ENCODE measurements around the gene NUDT3.

NUDT3 gene

DNA sequence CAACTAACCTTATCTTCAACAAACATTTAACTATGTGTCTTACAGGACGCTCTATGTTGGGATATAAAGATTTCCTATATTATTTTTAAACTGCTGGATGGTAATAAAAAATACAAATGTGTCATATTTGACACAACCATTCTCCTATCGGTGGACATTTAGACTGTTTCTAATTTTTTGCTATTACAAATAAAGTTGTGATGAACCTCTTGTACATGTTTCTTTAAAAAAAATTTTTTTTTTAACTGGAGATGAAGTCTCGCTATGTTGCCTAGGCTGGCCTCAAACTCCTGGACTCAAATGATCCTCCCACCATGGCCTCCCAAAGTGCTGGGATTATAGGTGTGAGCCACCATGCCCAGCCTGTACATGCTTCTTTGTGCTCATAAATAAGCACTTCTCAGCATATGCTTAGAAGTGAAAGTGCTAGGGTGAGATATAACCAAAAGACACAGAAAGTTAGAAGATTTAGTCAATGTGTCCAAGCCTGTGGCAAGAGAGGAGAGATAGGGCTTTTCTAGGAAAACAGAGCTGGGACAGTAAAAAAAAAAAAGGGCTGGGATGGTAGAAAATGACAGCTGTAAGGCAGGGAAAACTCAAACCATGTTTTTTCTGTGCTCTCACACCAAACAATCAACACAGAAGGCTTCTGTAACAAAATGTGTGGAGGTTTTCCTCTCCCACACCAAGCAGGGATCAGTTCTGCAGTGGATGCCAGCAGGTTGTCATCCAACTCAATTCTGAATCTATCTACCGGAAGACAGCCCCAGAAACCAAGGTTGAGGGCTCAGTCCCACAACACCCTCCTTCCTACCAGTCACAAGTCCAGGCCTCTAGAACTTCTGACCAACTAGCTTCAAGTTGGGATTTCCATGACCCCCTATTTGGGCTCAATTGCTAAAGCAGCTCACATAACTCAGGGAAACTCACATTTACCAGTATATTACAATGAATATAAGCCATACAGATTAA lies 73.7 kb downstream of the NUDT3 start:
- DNase-seq: no peak

DNA sequence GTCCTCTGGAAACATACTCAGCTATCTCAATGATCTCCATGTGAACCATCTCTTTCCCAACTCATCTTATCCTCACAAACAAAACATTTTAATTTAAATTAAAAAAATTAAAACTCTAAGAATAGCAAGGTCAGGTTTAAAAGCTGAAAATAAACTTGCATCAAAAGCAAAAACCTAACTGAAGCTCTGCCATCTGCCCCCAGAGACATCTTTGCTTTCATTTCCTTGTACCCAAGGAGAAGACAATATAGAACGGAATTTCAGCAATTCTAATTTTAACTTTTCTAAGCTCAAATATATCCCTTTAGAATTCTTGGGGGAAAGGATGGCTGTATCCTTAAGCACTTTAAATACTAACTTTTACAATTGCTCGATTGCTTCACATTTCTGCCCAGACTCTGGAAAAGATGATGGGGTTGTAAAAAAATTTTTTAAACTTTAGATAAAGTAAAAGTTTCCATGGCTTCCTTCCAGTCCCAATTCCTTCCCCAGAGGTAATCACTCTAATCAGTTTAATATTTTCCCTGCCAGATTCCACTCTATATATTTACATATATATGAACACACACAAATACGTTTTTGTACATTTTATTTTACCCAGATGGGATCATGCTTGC lies 74.5 kb downstream of the NUDT3 start:
- DNase-seq: no peak

DNA sequence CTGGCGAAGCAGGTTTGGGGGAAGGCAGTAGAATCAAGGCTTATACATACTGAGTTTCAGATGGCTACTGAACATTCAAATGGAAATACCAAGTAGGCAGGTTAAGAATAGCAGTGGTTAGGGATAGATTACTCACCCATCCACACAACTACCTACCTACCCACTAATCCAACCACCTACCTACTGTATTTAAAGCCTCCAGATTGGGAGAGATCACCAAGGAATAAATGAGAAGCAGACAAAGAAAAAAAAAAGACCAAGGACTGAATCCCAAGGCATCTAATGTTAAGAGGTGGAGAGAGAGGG lies 75.3 kb downstream of the NUDT3 start:
- DNase-seq: no peak

DNA sequence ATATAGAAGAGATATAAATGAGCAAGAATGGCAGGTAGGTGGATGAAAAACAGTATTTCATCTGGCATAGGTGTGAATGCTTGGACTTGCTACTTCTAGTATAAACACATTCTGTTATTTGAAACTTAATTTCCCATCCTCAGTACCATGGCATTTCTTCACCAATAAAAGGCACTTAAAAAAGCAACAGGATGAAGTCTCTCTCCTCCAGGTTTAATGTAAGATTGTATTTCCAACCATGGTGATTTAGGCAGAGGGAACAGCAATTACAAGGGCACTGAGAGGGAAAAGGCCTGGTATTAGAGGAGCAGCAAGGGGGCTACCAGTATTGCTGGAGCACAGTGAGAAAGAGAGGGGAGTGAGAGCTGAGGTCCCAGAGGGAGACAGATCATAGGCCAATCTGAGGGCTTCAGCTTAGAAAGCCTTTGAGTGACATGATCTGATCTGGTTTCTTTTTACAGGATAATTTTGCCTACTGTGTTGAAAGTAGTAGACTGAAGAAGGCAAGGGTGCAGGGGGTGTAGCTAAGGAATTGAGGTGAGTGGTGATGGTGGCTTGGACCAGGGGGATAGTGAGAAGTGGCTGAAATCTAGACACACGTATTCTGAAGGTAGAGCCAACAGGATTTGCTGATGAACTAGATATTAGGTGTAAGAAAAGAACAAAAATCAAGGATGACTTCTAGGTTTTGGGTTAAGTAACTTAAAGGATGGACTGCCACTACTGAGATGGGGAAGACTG lies 75.9 kb downstream of the NUDT3 start:
- no peak for DNase-seq

DNA sequence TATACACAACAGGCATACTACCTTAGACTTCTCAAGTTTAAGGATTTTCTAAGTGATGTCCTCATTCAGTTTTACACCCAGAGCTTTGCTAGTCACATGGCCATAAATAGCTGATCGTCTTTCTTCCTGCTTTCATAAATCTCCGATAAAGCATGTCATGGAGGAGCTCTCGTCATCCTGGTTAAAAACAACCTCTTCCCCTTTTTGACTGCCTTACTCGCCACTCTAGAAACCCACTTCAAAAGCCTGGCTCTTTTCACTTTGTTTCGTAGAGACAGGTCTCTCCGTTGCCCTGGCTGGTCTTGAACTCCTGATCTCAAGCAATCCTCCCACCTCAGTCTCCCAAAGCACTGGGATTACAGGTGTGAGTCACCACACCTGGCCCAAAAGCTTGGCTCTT lies 76.7 kb downstream of the NUDT3 start:
- no peak for DNase-seq

DNA sequence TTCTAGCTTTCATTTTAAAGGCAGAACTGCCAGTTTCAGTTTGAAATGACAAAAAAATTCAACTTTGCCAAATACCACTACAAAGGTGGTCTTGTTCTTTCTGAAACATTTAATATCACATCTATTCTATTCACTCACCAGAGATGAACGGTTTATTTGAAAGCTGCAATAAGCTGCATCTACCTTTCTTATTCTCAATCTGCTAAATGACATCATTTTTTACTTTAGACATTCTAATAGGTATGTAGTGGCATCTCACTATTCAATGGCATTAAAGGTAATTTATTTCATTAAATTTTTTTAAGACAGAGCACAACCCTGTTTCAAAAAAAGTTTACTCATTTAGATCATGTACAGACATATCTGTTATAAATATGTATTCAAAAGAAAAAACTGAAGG lies 77.2 kb downstream of the NUDT3 start:
- no peak for DNase-seq

DNA sequence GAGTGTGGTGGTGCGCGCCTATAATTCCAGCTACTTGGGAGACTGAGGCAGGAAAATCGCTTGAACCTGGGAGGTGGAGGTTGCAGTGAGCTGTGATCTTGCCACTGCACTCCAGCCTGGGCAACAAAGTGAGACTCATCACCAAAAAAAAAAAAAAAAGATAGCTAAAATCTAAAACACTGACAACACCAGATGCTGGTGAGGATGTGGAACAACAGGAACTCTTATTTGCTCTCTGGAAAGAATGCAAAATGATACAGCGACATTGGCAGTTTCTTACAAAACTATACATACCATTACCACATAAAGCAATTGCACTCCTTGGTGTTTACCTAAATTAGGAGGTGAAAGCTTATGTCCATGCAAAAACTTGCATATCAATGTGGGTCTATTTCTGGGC lies 80.2 kb downstream of the NUDT3 start:
- DNase-seq: no peak

DNA sequence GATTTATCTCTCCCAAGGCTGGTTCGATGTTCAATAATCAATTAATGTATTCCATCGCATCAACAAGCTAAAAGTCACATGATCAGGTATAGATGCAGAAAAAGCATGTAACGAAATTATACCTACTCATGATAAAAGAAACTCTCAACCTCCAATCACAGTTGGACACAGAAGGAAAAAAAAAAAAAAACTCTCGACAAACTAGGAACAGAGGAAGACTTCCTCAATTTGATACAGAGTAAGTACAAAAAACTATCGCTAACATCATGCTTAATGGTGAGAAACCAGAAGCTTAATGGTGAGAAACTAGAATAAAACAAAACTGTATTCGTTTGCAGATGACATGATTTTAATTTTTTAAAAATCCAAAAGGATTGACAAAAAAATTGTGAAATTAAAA lies 81.7 kb downstream of the NUDT3 start:
- no peak for DNase-seq

DNA sequence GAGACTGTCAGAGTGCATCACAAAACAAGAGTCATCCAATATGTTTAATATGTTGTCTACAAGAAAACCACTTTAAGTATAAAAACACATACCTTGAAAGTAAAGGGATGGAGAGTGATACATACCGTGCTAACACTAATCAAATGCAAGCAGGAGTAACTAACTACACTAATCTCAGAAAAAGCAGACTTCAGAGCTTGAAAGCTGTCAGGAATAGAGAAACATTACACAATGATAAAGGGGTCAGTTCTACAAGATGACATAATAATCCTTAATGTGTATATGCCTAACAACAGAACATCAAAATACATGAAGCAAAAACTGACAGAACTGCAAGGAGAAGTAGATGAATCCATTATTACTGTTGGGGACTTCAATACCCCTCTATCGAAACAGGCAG lies 84.0 kb downstream of the NUDT3 start:
- DNase-seq: no peak

DNA sequence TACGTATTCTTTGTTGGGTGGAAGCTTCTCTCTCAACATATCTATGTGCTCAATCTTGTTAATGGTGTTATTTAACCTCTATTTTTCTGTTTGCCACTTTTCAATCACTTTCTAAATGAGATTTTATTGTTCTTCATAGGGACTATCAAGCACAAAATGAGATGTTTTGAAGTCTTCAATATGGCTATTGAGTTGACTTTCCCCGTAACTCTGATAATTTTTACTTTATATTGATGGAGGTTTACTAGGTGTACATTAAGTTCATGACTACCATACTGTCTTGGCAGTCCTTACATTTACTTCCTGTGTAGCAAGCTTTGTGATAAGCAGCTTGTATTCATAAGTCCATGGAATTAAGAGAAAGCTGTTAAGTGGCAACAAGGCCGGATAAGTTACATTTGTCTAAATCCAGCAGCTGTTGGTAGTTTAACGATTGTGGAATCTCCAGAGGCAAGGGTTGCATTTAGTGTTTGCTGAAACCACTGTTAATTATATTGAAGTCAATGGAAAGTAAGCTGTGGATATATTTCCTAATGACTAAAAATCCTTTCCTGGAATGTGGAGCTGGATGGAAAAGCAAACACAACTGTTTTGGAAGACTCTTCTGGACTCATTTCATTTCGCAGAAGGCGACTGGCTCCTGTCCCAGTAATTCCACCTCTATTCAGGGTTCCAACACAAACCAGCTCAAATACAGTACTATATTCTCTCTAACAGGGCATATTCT lies 86.3 kb downstream of the NUDT3 start:
- DNase-seq: no peak

DNA sequence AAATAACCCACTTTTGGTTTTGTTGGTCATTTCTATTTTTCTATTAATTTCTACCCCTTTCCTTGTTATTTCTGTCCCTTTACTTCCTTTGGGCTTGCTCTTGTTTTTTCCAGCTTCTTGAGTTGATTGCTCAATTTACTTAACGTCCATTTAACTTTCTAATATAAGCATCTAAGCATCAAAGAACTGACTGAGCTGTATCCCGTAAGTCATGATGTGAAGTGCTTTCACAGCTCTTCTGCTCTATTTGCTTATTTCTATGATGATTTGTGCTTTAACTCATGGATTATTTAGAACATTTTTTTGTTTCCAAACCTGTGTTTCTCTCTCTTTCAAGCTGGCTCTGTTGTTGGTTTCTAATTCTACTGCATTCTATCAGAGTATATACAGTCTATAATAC lies 87.0 kb downstream of the NUDT3 start:
- no peak for DNase-seq

DNA sequence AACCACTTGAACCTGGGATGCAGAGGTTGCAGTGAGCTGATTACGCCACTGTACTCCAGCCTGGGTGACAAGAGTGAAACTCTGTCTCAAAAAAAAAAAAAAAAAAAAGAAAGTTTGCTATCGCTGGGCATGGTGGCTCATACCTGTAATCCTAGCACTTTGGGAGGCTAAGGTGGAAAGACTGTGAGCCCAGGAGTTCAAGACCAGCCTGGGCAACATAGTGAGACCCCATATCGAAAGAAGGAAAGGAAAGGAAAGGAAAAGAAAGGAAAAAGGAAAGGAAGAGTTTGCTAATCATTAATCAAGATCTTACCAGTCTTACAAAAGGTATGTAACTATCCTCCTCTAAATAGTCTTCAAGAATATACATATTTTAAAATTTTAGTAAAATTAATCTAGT lies 88.3 kb downstream of the NUDT3 start:
- no peak for DNase-seq

DNA sequence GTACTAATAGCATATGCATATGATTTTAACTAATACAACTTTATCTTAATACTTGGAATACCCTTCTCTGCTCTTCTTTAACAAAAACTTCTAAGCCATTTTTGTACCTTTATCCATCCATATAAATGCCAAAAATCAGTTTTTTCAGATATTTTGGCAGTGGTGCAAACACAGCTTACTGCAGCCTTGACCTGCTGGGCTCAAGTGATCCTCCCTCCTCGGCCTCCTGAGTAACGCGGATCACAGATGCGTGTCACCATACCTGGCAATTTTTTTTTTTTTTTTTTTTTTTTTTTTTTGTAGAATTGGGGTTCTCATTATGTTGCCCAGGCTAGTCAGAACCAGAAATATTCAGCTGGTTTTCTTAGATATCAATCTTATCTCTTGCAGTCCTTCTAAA lies 89.5 kb downstream of the NUDT3 start:
- DNase-seq: no peak

DNA sequence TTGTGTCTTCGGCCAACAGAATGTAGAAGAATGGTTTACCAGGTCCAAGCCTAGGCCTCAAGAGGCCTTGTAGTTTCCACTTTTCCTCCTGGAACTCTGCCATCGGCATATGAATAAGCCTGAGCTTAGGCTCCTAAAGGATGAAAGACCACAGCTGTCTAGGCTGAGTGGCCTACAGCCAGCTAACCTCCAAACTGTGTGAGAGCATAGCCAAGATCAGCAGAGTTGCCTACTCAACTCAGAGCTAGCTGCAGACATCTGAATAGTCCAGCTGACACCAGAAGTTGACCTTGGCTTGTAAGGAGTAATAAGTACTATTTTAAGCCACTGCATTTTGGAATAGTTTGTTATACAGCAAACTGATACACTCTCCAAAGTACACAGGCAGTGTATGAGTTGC lies 91.1 kb downstream of the NUDT3 start:
- no peak for DNase-seq

DNA sequence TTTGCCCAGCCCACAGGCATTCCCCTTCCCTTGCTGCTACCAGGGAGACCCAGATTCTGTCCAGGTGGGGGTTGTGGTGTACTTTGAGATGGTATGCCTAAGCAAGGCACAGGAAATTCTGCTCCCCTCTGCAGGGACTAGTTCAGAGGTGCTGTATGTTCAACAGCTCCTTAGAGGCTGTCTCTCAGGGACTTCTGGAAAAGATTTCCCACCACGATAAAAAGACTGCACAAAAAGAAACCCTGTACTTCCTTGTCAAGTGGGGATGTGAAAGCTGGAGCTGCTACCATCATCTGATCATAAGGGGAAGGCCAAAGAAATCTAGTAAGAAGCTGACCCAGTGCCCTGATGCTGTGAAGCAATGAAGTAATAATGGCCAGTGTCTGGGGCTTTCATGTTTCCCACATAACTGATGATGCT lies 92.1 kb downstream of the NUDT3 start:
- DNase-seq: no peak

DNA sequence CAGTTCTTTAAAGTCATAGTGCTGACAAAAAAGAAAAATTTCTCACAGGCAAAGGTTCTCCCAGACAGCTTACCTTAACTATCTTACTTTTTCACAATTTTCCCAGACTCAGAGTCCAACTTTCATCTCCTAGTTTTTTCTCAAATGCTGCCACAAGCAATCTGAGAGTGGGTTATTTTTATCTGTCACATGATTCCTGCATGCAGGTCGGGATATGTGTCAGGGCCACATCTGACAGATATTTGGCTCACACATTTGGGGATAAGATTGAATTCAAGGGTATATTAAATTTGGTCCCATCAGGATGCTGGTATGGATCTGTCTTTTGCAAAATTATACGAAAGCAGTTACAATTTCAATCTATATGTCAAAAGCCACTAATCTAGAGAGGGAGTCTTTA lies 93.5 kb downstream of the NUDT3 start:
- no peak for DNase-seq

DNA sequence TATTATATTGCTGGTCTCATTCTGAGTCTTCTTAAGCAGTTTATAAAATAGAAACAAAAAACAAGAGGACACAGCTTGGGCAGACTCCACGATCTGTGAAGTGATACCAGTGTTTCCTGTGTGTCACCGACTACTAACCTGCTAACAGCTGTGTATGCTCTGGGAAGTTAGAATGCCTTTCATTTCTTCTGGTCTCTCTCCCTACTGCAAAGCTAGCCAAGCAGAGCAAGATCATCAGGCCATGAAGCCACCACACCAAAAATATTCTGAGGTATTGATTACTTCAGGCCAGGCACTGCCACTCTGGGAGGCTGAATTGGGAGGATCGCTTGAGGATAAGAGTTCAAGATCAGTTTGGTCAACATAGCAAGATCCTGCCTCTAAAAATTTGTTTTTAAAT lies 96.7 kb downstream of the NUDT3 start:
- no peak for DNase-seq

DNA sequence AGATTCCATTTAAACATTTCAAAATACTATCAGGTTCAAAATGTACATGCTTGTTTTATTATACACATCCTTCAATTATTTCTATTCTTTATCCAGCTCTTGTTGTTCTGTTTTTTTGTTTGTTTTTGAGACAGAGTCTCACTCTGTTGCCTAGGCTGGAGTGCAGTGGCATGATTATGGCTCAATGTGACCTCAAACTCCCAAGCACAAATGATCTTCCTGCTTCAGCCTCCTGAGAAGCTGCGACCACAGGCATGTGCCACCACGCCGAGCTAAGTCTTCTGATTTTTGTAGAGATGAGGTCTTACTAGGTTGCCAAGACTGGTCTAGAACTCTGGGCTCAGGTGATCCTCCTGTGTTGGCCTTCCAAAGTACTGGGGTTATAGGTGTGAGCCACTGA lies 99.5 kb downstream of the NUDT3 start:
- no peak for DNase-seq

DNA sequence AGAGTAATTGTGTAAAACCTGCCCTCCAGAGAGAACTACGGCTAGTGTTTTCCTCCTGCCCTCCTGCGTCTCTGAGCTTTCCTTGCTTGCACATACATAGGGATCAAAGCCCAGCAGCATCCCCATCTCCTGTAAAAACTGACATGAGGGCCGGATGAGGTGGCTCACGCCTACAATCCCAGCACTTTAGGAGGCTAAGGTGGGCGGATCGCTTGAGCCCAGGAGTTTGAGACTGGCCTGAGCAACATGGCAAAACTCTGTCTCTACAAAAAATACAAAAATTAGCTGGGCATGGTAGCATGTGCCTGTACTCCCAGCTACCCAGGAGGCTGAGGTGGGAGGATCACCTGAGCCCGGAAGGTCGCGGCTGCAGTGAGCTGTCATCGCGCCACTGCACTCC lies 103.3 kb downstream of the NUDT3 start:
- DNase-seq: no peak

DNA sequence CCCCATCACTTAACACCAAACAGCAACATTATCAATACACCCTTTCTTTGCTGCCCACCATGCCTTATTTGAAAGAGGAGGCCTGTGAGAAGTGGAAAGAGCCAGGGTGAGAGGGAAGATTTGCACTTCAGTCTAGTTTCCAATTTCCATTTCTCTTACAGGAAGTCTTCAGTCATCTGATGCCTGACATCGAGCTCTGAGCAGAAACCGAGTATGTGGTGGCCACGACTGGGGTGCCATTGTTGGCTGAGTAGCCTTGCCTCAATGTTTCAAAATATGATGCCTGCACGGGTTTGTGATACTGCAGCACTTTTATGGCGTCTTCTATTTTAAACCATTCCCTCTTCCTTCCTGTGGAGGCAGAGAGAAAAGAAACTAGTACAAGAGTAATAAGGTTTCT lies 103.9 kb downstream of the NUDT3 start:
- no peak for DNase-seq

DNA sequence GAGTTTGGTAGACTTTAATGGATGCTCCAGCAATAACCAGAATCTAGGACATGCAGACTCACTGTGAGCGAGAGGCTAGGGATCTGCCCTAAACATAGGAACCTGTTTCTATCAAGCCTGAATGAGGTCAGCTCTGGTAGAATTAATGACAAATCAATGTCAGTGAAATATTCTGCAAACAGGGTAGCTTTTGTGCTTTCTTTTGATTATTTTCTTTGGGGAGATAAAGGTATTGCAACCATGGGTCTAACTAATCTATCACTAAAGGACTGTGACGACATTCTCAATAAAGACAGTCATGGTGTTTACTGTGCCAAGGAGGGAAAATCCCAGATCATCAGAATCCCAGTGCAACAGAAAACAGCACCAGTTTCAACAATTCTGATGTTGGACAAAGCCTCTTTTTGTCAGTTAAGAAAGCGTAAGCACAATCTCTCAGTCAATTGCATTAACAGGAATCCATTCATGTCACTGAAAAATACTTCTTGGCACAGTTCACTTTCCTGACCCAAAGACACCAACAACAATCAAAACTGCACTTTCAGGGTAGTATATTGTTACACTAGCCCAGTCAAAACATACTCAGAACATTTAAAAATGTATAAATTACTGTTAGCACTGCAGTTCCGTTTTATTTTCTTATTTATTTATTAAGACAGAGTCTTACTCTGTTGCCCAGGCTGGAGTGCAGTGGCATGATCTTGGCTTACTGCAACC lies 106.9 kb downstream of the NUDT3 start:
- no peak for DNase-seq

DNA sequence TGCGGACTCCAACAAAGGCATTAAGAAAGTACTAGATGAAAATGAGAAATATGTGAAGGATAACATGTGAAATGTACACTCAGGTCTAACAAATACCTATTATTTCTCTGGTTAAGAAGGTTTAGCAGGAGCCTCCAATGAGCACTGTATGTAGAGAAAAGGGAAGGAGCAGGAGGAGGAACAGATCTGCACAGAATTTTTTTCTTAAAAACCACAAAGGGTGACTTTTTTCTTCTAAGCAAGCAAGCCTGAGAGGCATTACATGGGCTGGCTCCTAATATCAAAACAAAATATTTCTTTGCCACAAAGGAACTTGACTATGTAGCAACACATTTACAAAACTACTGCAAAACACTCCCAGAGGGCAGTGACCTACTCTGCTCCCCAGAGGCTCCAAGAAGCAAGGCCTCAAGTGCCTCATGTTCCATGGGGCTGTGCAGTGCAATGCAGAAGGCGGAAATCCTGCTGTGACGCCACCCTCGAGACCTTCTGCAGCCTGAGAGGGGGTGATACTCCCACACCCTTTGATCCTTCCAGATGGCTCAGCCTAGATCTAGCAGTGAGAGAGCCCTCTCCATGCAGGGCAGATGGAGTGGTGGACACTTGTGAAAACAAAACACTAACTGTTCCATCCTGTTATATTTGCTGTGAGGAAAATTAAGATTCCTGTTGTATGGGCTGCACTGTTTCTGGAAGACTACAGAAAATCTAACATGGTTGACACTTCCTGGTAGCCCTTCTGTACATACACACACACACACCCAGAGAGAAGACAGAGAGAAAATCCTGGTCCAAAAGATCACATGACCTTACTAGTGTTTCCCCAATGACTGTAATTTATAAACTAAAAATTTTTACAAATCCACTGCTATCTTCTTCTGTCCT lies 107.7 kb downstream of the NUDT3 start:
- no peak for DNase-seq

All from NCI-H748 treated with DMSO at 0.1 percent for 48 hours (cell line).